Measurements from ENCODE around the gene TRAPPC4. TPM values are rescaled to one million over a fixed set of nuclear protein-coding genes. Genes with fewer than 3 reads are reported as not detected.

Gene TRAPPC4
- total RNA-seq, 6 experiments from 2014 or later, result 71.7 to 92.6 (median 81.4) TPM

DNA sequence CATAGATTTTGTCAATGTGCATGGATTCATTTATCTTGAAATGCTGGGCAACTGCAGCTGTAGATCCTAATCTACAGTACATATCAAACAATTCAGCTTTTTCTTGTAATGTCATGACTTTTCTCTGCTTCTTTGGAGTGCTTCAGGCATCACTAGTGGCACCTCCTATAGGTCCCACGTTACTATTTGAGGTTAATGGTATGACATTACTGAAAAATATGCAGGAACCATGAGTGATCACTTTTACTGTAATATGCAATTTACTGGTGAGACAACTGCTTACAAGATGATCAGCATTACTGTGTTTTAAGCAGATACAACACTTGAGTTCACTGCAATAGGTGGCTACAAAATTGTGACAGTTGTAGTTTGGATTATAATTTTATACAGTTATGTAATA, 17.7 kb upstream of the TRAPPC4 start:
- peaks cover 43% of the 10 kb centered on the region for H3K4me1 Mint-ChIP-seq (ENCODE audit: low read depth)
- H3K36me3 Mint-ChIP-seq (ENCODE audit: low read depth), result peaks cover 33% of the 10 kb centered on the region
- peak overlapping the region; percentile 90 for H3K27ac Mint-ChIP-seq
- TF ChIP-seq, protein P1, sequence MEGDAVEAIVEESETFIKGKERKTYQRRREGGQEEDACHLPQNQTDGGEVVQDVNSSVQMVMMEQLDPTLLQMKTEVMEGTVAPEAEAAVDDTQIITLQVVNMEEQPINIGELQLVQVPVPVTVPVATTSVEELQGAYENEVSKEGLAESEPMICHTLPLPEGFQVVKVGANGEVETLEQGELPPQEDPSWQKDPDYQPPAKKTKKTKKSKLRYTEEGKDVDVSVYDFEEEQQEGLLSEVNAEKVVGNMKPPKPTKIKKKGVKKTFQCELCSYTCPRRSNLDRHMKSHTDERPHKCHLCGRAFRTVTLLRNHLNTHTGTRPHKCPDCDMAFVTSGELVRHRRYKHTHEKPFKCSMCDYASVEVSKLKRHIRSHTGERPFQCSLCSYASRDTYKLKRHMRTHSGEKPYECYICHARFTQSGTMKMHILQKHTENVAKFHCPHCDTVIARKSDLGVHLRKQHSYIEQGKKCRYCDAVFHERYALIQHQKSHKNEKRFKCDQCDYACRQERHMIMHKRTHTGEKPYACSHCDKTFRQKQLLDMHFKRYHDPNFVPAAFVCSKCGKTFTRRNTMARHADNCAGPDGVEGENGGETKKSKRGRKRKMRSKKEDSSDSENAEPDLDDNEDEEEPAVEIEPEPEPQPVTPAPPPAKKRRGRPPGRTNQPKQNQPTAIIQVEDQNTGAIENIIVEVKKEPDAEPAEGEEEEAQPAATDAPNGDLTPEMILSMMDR (IDR thresholded peaks at IDR 0.05), result peak; percentile 16; the same call in 1 of the 2 replicates
- no peaks in the 10 kb centered on the region for H3K9me3 Mint-ChIP-seq
- peak; percentile 83 for DNase-seq
- peak overlapping the region; percentile 90 for H3K4me3 Mint-ChIP-seq
- no peaks in the 10 kb centered on the region; the same call in 1 of the 2 replicates for H3K27me3 Mint-ChIP-seq (ENCODE audit: insufficient read depth)

DNA sequence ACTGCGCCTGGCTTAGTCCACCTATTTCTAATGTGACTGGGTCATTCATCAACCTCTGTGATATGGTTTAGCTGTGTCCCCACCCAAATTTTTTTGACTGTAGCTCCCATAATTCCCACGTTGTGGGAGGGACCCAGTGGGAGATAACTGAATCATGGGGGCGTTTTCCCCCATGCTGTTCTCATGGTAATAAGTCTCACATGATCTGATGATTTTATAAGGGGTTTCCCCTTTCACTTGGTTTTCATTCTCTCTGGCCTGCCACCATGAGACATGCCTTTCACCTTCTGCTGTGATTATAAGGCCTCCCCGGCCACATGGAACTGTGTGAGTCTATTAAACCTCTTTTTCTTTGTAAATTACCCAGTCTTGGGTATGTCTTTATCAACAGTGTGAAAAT, 11.9 kb upstream of the TRAPPC4 start:
- Mint-ChIP-seq H3K27me3 (ENCODE audit: insufficient read depth) (no peaks in the 10 kb centered on the region; the same call in 1 of the 2 replicates), H3K4me3 (no peak overlapping the region), H3K27ac (no peak overlapping the region), H3K9me3 (no peaks in the 10 kb centered on the region), H3K36me3 (ENCODE audit: low read depth) (peaks cover 25% of the 10 kb centered on the region), H3K4me1 (ENCODE audit: low read depth) (no peaks in the 10 kb centered on the region)
- TF ChIP-seq, protein P1 (IDR thresholded peaks at IDR 0.05), result no peak
- DNase-seq, result no peak

DNA sequence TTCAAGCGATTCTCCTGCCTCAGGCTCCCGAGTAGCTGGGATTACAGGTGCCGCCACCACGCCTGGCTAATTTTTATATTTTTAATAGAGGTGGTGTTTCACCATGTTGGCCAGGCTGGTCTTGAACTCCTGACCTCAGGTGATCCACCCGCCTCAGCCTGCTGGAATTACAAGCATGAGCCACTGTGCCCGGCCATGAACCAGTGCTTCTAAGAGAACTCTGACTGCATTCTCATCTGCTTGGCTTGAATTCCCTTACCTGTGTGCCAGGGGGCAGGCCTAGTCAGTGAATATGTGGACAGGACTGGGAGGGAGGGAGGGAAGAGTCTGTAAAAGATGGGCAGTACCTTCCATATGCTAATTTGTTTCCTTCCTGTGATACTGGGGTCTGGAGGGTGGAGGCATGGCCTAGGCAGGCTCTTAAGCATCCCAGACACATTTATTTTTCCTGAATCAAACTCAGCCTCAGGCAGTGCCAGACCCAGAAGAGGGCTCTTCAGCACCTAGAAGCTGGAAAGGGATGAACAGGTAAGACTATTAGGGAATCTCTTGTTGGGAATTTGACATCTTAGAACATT, 7.0 kb upstream of the TRAPPC4 start:
- Mint-ChIP-seq H3K36me3 (ENCODE audit: low read depth) (peaks cover 46% of the 10 kb centered on the region), H3K4me1 (ENCODE audit: low read depth) (peaks cover 16% of the 10 kb centered on the region), H3K4me3 (no peak overlapping the region), H3K27ac (0 out of 2 replicates have a peak overlapping the region, but pooled peaks have one; percentile 29), H3K9me3 (no peaks in the 10 kb centered on the region), H3K27me3 (ENCODE audit: insufficient read depth) (peaks cover 2% of the 10 kb centered on the region)
- TF ChIP-seq, protein P1 (IDR thresholded peaks at IDR 0.05), result no peak
- no peak for DNase-seq

DNA sequence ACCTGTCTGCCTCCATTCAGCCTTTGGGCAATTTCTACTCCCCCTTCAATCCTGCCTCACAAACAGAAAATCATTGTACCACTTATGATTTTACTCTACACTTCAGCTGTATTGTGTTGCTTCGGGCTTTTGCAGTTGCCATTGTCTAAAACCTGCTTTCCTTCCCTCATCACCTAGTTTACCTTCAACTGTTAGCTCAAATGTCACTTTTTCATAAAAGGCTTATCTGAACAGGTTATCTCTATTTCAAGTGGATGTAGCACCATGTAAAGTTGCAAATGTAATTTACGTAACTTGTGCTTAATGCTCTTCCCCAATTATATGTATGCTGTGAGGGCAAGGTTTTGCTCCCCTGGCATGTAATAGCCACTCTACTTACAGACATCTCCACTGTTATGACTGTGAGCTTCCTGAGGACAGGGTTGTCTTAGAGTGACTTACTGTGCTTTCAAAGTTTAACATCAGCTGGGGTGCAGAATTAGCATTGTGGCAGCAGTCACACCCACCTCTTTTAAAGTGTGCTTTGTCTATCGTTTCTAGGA, 5.9 kb upstream of the TRAPPC4 start:
- Mint-ChIP-seq H3K4me1 (ENCODE audit: low read depth) (peaks cover 20% of the 10 kb centered on the region), H3K9me3 (no peaks in the 10 kb centered on the region), H3K27me3 (ENCODE audit: insufficient read depth) (peaks cover 2% of the 10 kb centered on the region), H3K36me3 (ENCODE audit: low read depth) (peaks cover 50% of the 10 kb centered on the region), H3K27ac (peak overlapping the region; percentile 12), H3K4me3 (no peak overlapping the region)
- TF ChIP-seq, protein P1 (IDR thresholded peaks at IDR 0.05), result no peak
- no peak for DNase-seq

DNA sequence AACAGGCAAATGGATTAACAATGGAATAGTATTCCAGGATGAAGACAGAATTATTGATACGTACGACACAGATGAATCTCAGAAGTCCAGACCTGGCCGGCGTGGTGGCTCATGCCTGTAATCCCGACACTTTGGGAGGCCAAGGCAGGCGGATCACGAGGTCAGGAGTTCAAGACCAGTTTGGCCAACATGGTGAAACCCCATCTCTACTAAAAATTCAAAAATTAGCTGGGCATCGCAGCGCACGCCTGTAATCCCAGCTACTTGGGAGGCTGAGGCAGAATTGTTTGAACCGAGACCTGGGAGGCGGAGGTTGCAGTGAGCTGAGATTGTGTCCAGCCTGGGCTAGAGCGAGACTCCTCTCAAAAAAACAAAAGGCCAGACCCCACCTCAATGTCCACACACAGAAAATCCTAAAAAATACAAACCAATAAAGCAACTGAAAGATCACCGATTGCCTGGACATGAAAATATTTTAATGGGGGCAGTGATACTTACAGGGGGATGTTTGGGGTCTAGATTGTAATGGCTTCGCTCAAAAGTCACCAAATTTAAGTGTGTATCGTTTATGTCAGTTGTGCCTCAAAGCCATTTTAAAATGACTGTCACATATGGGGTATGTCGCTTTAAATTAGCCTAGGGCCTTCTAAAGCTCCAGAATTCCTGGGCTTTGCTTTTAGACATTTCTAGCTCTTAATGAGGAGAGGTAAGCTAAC, 4.2 kb upstream of the TRAPPC4 start:
- H3K27ac Mint-ChIP-seq, result peak overlapping the region; percentile 43
- H3K9me3 Mint-ChIP-seq, result no peaks in the 10 kb centered on the region
- H3K4me3 Mint-ChIP-seq, result no peak overlapping the region
- peaks cover 3% of the 10 kb centered on the region for H3K27me3 Mint-ChIP-seq (ENCODE audit: insufficient read depth)
- H3K36me3 Mint-ChIP-seq (ENCODE audit: low read depth), result peaks cover 49% of the 10 kb centered on the region
- H3K4me1 Mint-ChIP-seq (ENCODE audit: low read depth), result peaks cover 20% of the 10 kb centered on the region
- TF ChIP-seq, protein P1 (IDR thresholded peaks at IDR 0.05), result no peak
- DNase-seq, result no peak
